A673 (cell line): ENCODE data around the gene GABRB3. TPM values are rescaled to one million over a fixed set of nuclear protein-coding genes. Genes with fewer than 3 reads are reported as not detected.

Source experiments
- BruUV-seq: library from RNA; stranded (reverse); fragments of 400-500 nt; replicated peaks from 2 replicates; lab custom pipeline; 2021; lab: Mats Ljungman, UMichigan
- CTCF ChIA-PET: fragments of 300-600 bp; sonication (Branson Sonifier 250); formaldehyde crosslinking; loops from one replicate; lab custom pipeline; 2022; ENCODE audit warnings: antibody characterized with exemption; lab: Charles Lee
- POLR2A ChIA-PET: fragments of 300-600 bp; sonication (Branson Sonifier 250); formaldehyde crosslinking; loops from one replicate; lab custom pipeline; 2022; ENCODE audit warnings: antibody characterized with exemption; ENCODE audit not compliant: low non-redundant PET; lab: Charles Lee
- DNase-seq: peaks from one replicate; pipeline ENCODE4 v3.0.0-alpha.2; 2015; ENCODE audit warnings: low spot score
- H3K27ac ChIP-seq: fragments of 200-600 bp; sonication (generic); 2 replicates; pipeline ENCODE4 v1.5.1; 2016; ENCODE audit warnings: mixed run types, low read depth, mild to moderate bottlenecking, mixed read lengths, antibody characterized with exemption, low read length; ENCODE audit not compliant: poor library complexity, severe bottlenecking
- H3K27me3 ChIP-seq: fragments of 200-600 bp; sonication (generic); replicated peaks from 2 replicates; pipeline ENCODE4 v1.6.1; 2017; ENCODE audit warnings: mixed run types, low read depth, mild to moderate bottlenecking, mixed read lengths, antibody characterized with exemption, low read length; ENCODE audit not compliant: insufficient read depth, poor library complexity
- H3K36me3 ChIP-seq: fragments of 200-600 bp; sonication (generic); 2 replicates; pipeline ENCODE4 v1.6.1; 2016; ENCODE audit warnings: mixed run types, mild to moderate bottlenecking, mixed read lengths, antibody characterized with exemption, low read length; ENCODE audit not compliant: insufficient read depth, poor library complexity, severe bottlenecking
- H3K4me1 ChIP-seq: fragments of 200-600 bp; sonication (generic); 2 replicates; pipeline ENCODE4 v1.6.1; 2017; ENCODE audit warnings: mixed run types, mild to moderate bottlenecking, mixed read lengths, antibody characterized with exemption, low read length; ENCODE audit not compliant: insufficient read depth, poor library complexity, severe bottlenecking
- H3K4me3 ChIP-seq: fragments of 200-600 bp; sonication (generic); 2 replicates; pipeline ENCODE4 v1.5.1; 2016; ENCODE audit warnings: low read depth, mixed run types, mild to moderate bottlenecking, mixed read lengths, low read length; ENCODE audit not compliant: poor library complexity, severe bottlenecking
- H3K9me3 ChIP-seq: fragments of 200-600 bp; sonication (generic); 2 replicates; pipeline ENCODE4 v1.6.1; 2016; ENCODE audit warnings: mixed run types, low read depth, mild to moderate bottlenecking, mixed read lengths, antibody characterized with exemption, low read length; ENCODE audit not compliant: poor library complexity, severe bottlenecking
- EZH2 ChIP-seq: fragments of 200-600 bp; sonication (generic); IDR thresholded peaks from 2 replicates; pipeline ENCODE4 v1.6.1; 2017; ENCODE audit warnings: borderline replicate concordance, low read depth, mild to moderate bottlenecking, mixed read lengths, antibody characterized with exemption, low read length; ENCODE audit not compliant: poor library complexity, severe bottlenecking
- intact Hi-C: fragments of 100-400 bp; cut with micrococcal nuclease; formaldehyde crosslinking; loops from one replicate; pipeline ENCODE4 v1.10.0; 2022; ENCODE audit not compliant: unreplicated experiment
- total RNA-seq: library from RNA; stranded (reverse); gene quantifications from 2 replicates; pipeline ENCODE4 v1.2.3, GENCODE V29; 2021
- TF ChIP-seq, protein P1 (sequence below): fragments of 300-800, 200-600 bp; sonication (generic); conservative IDR thresholded peaks from 2 replicates; pipeline ENCODE4 v1.5.1; 2017; ENCODE audit warnings: low read depth, mild to moderate bottlenecking, antibody characterized with exemption, low read length, moderate library complexity, mixed read lengths

GABRB3 gene
- total RNA-seq, 1 experiment from 2014 or later, result not detected

DNA sequence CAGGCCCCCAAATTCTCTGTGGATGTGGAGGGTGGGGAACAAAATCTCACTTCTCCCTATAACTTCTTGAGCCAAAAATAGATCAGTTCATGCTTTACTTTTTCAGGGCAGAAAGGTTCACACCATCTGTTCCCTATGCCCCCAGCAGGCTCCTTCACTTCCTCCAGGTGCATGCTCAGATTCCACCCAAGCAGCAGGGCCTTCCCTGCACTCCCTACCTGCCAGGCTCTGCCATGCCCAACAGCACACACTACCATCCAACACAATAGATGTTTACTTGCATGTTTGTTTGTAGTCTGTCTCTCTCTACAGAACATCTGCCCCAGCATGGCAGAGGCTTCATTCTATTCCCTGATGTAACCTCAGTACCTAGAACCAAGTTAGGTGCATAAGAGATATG, 43.3 kb downstream of the GABRB3 start:
- Histone ChIP-seq H3K9me3 (peaks cover 41% of the 10 kb centered on the region), H3K4me1 (no peaks in the 10 kb centered on the region), H3K4me3 (no peak overlapping the region), H3K36me3 (no peaks in the 10 kb centered on the region), H3K27ac (no peak overlapping the region), H3K27me3 (no peaks in the 10 kb centered on the region)
- no peak for DNase-seq
- no peak for TF ChIP-seq EZH2
- TF ChIP-seq, protein P1, sequence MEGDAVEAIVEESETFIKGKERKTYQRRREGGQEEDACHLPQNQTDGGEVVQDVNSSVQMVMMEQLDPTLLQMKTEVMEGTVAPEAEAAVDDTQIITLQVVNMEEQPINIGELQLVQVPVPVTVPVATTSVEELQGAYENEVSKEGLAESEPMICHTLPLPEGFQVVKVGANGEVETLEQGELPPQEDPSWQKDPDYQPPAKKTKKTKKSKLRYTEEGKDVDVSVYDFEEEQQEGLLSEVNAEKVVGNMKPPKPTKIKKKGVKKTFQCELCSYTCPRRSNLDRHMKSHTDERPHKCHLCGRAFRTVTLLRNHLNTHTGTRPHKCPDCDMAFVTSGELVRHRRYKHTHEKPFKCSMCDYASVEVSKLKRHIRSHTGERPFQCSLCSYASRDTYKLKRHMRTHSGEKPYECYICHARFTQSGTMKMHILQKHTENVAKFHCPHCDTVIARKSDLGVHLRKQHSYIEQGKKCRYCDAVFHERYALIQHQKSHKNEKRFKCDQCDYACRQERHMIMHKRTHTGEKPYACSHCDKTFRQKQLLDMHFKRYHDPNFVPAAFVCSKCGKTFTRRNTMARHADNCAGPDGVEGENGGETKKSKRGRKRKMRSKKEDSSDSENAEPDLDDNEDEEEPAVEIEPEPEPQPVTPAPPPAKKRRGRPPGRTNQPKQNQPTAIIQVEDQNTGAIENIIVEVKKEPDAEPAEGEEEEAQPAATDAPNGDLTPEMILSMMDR, result no peak
- no TSS peak for BruUV-seq
- ChIA-PET CTCF (no interaction called here), POLR2A (no interaction called here)
- intact Hi-C loops, result no loop called here

DNA sequence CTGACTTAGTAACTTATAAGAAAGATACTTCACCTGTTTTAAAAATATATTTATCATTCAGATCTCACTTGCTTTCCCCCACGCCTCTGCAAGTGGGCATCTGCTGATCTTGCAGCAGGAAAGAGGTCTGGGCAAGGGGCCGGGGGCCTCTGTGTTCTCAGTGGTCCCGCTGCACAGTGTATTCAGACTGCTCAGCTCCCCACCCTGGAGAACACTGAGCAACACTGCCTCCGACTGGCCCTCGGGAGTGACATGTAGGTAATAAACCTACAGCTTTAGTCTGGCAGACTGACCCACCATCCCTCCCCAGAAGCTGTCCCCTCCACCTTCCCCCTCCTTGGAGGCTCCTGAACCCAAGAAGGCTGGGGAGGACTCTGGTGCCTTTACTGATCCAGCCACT, 43.8 kb downstream of the GABRB3 start:
- intact Hi-C loops, result no loop called here
- H3K27ac ChIP-seq, result no peak overlapping the region
- BruUV-seq, result no TSS peak
- no peaks in the 10 kb centered on the region for H3K27me3 ChIP-seq
- no peak for TF ChIP-seq EZH2
- TF ChIP-seq, protein P1, result no peak
- no peak overlapping the region for H3K4me3 ChIP-seq
- CTCF ChIA-PET, result no interaction called here
- H3K9me3 ChIP-seq, result peaks cover 36% of the 10 kb centered on the region
- no peaks in the 10 kb centered on the region for H3K36me3 ChIP-seq
- H3K4me1 ChIP-seq, result no peaks in the 10 kb centered on the region
- POLR2A ChIA-PET, result no interaction called here
- no peak for DNase-seq

DNA sequence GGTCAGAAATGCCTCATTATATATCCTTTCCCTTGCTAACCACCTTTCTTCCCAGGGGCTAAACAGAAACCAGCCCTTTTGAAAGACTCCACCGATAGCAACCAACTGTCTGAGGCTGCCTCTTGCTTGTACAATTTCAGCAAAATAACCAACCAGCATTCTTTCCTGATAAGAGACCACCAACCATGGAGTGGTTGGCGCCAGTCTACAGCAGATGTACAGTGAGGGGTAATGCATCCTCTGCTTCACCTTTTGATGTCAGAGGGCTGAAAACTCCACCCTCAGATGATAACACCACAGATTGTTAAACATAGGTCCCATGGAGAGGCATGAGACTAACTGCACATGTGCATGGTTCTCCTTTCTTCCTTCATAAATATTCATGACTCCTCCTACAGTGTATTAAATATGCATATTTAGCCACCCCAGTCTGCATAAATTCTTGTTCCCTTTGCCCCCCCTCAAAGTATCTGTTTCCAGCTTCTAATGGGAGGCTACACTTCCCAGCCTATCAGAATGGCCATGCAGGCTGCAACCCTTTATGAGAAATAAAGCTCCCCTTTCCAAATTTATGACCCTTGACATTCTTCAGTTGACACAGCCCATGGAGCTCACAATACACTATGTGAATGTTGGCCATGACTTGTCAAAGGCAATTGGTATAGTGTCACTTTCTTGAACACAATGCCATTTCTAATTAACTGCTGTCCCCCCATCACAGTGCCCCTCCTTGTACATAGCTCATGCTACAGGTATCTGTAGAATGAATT, 48.3 kb downstream of the GABRB3 start:
- TF ChIP-seq EZH2, result no peak
- TF ChIP-seq, protein P1, result no peak
- POLR2A ChIA-PET, result no interaction called here
- BruUV-seq, result no TSS peak
- Histone ChIP-seq H3K4me3 (no peak overlapping the region), H3K36me3 (no peaks in the 10 kb centered on the region), H3K27me3 (no peaks in the 10 kb centered on the region), H3K9me3 (peaks cover 28% of the 10 kb centered on the region), H3K4me1 (no peaks in the 10 kb centered on the region), H3K27ac (no peak overlapping the region)
- no peak for DNase-seq
- CTCF ChIA-PET, result no interaction called here
- intact Hi-C loops, result no loop called here
